HepG2 (cell line): ENCODE measurements around the gene PYCR2. TPM values are rescaled to one million over a fixed set of nuclear protein-coding genes. Genes with fewer than 3 reads are reported as not detected.

Source experiments
- CEBPB ChIP-seq: IDR thresholded peaks from 2 replicates; pipeline ENCODE4 v1.6.1; 2011; ENCODE audit warnings: low read depth, low read length, improper control_type of control experiment, borderline replicate concordance
- CEBPG ChIP-seq: IDR thresholded peaks from 2 replicates; pipeline ENCODE4 v1.6.1; 2016
- GABPB1 ChIP-seq: IDR thresholded peaks from 2 replicates; pipeline ENCODE4 v1.6.1; 2016; ENCODE audit warnings: mild to moderate bottlenecking, missing genetic modification reagents, moderate library complexity, missing compliant biosample characterization
- HOXA3 ChIP-seq: sonication (generic); formaldehyde crosslinking; IDR thresholded peaks from 2 replicates; pipeline ENCODE4 v1.5.0; 2020; ENCODE audit warnings: missing genetic modification reagents
- MAFG ChIP-seq: sonication (generic); formaldehyde crosslinking; IDR thresholded peaks from 2 replicates; pipeline ENCODE4 v1.5.1; 2020; ENCODE audit warnings: mild to moderate bottlenecking, missing genetic modification reagents
- MZF1 ChIP-seq: sonication (generic); formaldehyde crosslinking; IDR thresholded peaks from 2 replicates; pipeline ENCODE4 v1.8.1; 2023; ENCODE audit warnings: mild to moderate bottlenecking, missing genetic modification reagents, borderline replicate concordance
- PAXIP1 ChIP-seq: sonication (generic); formaldehyde crosslinking; conservative IDR thresholded peaks from 2 replicates; pipeline ENCODE4 v1.4.0; 2020; ENCODE audit warnings: mild to moderate bottlenecking, missing genetic modification reagents, moderate library complexity
- PCBP1 ChIP-seq: fragments of 200-400 bp; formaldehyde crosslinking; IDR thresholded peaks from 2 replicates; pipeline ENCODE4 v1.6.1; 2017; ENCODE audit warnings: mild to moderate bottlenecking, low read depth, low read length, borderline replicate concordance
- SMARCE1 ChIP-seq: fragments of 450-650 bp; IDR thresholded peaks from 2 replicates; pipeline ENCODE4 v1.6.1; 2017; ENCODE audit warnings: borderline replicate concordance
- SNRNP70 ChIP-seq: fragments of 200-400 bp; formaldehyde crosslinking; IDR thresholded peaks from 2 replicates; pipeline ENCODE4 v1.6.1; 2017; ENCODE audit warnings: mild to moderate bottlenecking, low read depth, low read length, moderate library complexity
- SRSF1 ChIP-seq: fragments of 200-400 bp; formaldehyde crosslinking; optimal IDR thresholded peaks from 2 replicates; pipeline ENCODE3; 2017; ENCODE audit warnings: mild to moderate bottlenecking, low read depth, low read length, moderate library complexity
- TAF15 ChIP-seq: fragments of 200-400 bp; formaldehyde crosslinking; IDR thresholded peaks from one replicate; pipeline ENCODE4 v1.6.1; 2018; ENCODE audit warnings: mild to moderate bottlenecking, low read depth, low read length; ENCODE audit not compliant: poor library complexity, severe bottlenecking
- TSC22D2 ChIP-seq: sonication (generic); formaldehyde crosslinking; IDR thresholded peaks from 2 replicates; pipeline ENCODE4 v1.5.1; 2020; ENCODE audit warnings: missing genetic modification reagents, mild to moderate bottlenecking, borderline replicate concordance
- YEATS2 ChIP-seq: sonication (generic); formaldehyde crosslinking; IDR thresholded peaks from 2 replicates; pipeline ENCODE4 v1.4.0; 2020; ENCODE audit warnings: missing genetic modification reagents, borderline replicate concordance
- ZFP1 ChIP-seq: IDR thresholded peaks from 2 replicates; pipeline ENCODE4 v1.6.1; 2016
- ZFX ChIP-seq: sonication (generic); formaldehyde crosslinking; IDR thresholded peaks from 2 replicates; pipeline ENCODE4 v1.4.0; 2020; ENCODE audit warnings: mild to moderate bottlenecking, low read depth, missing genetic modification reagents, moderate library complexity
- ZNF501 ChIP-seq: sonication (generic); formaldehyde crosslinking; IDR thresholded peaks from 2 replicates; pipeline ENCODE4 v1.5.1; 2020; ENCODE audit warnings: mild to moderate bottlenecking, moderate library complexity, missing genetic modification reagents
- ZNF564 ChIP-seq: sonication (generic); formaldehyde crosslinking; IDR thresholded peaks from 2 replicates; pipeline ENCODE4 v1.8.1; 2023; ENCODE audit warnings: mild to moderate bottlenecking, missing genetic modification reagents
- ZNF703 ChIP-seq: sonication (generic); formaldehyde crosslinking; IDR thresholded peaks from 2 replicates; pipeline ENCODE4 v1.5.1; 2020; ENCODE audit warnings: missing genetic modification reagents, mild to moderate bottlenecking, moderate library complexity, borderline replicate concordance
- ZNF724P ChIP-seq: sonication (generic); formaldehyde crosslinking; IDR thresholded peaks from 2 replicates; pipeline ENCODE4 v1.8.0; 2022; ENCODE audit warnings: missing genetic modification reagents, borderline replicate concordance
- ZNF879 ChIP-seq: sonication (generic); formaldehyde crosslinking; IDR thresholded peaks from 2 replicates; pipeline ENCODE4 v1.8.1; 2023; ENCODE audit warnings: missing genetic modification reagents
- polyA plus RNA-seq, 8 experiments: library from polyadenylated mRNA; depleted of rRNA in 3 of 8; stranded (reverse) in 7 of 8; unstranded in 1 of 8; fragments of >200 nt; fragmentation: Illumina TruSeq in 4 of 8; extraction: Trizol in 4 of 8; gene quantifications; 2 replicates each; pipeline versions ENCODE4 v1.2.1 to v1.2.3, GENCODE V29; 2011 to 2016; ENCODE audit warnings: low read depth in 4 of 8, missing spikeins in 1 of 8, mixed read lengths in 1 of 8; ENCODE audit not compliant: insufficient read depth in 1 of 8
- total RNA-seq, 5 experiments: library from RNA; depleted of rRNA; stranded (reverse); fragments of >200 nt; fragmentation: Illumina TruSeq; extraction: Trizol; gene quantifications; 2 replicates each; pipeline ENCODE4 v1.2.3, GENCODE V29; 2016; ENCODE audit warnings: low read depth in 1 of 5
- TF ChIP-seq, protein P1 (sequence below): sonication (generic); formaldehyde crosslinking; IDR thresholded peaks from 2 replicates; pipeline ENCODE4 v1.9.0; 2021; ENCODE audit warnings: missing genetic modification reagents, borderline replicate concordance
- TF ChIP-seq, protein P2 (sequence below): sonication (generic); formaldehyde crosslinking; IDR thresholded peaks from 2 replicates; pipeline ENCODE4 v1.5.0; 2020; ENCODE audit warnings: mild to moderate bottlenecking, missing genetic modification reagents

Gene PYCR2
- total and polyA plus RNA-seq, 2 of the 13 experiments (the other 11 are each of a cell fraction or from before 2014, with no cell fraction given) = 47.2 to 47.8 TPM

- TF ChIP-seq ZNF703 (CRISPR knock-in tag) (no peak), ZFP1 (CRISPR knock-in tag) (no peak), TAF15 (no peak), PAXIP1 (no peak), ZFX (CRISPR knock-in tag) (peak; percentile 62), SRSF1 (no peak), PCBP1 (no peak), TSC22D2 (CRISPR knock-in tag) (no peak), CEBPG (CRISPR knock-in tag) (no peak), GABPB1 (peak; percentile 59; the same call in 1 of the 2 replicates), ZNF564 (no peak), HOXA3 (peak; percentile 36; the same call in 1 of the 2 replicates), ZNF501 (CRISPR knock-in tag) (peak; percentile 63; the same call in 1 of the 2 replicates), SNRNP70 (no peak), MZF1 (CRISPR knock-in tag) (no peak), ZNF724P (no peak), MAFG (CRISPR knock-in tag) (no peak), SMARCE1 (no peak), YEATS2 (CRISPR knock-in tag) (no peak), CEBPB (no peak), ZNF879 (no peak)
- TF ChIP-seq, protein P1, sequence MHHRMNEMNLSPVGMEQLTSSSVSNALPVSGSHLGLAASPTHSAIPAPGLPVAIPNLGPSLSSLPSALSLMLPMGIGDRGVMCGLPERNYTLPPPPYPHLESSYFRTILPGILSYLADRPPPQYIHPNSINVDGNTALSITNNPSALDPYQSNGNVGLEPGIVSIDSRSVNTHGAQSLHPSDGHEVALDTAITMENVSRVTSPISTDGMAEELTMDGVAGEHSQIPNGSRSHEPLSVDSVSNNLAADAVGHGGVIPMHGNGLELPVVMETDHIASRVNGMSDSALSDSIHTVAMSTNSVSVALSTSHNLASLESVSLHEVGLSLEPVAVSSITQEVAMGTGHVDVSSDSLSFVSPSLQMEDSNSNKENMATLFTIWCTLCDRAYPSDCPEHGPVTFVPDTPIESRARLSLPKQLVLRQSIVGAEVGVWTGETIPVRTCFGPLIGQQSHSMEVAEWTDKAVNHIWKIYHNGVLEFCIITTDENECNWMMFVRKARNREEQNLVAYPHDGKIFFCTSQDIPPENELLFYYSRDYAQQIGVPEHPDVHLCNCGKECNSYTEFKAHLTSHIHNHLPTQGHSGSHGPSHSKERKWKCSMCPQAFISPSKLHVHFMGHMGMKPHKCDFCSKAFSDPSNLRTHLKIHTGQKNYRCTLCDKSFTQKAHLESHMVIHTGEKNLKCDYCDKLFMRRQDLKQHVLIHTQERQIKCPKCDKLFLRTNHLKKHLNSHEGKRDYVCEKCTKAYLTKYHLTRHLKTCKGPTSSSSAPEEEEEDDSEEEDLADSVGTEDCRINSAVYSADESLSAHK (CRISPR knock-in tag) = no peak
- TF ChIP-seq, protein P2, sequence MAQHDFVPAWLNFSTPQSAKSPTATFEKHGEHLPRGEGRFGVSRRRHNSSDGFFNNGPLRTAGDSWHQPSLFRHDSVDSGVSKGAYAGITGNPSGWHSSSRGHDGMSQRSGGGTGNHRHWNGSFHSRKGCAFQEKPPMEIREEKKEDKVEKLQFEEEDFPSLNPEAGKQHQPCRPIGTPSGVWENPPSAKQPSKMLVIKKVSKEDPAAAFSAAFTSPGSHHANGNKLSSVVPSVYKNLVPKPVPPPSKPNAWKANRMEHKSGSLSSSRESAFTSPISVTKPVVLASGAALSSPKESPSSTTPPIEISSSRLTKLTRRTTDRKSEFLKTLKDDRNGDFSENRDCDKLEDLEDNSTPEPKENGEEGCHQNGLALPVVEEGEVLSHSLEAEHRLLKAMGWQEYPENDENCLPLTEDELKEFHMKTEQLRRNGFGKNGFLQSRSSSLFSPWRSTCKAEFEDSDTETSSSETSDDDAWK (CRISPR knock-in tag) = no peak
These were observed 12.6 kb downstream of the PYCR2 start (continued) for GRCh38 chr1:225911191-225912130.
